Measurements from ENCODE around the gene NRTN.

The NRTN gene

GRCh38 chr19:5790559-5791520 is 14.0 kb upstream of the NRTN start, which contains the start of gene DUS3L:
Gene DUS3L, minus strand, starts transcription at chr19:5791163. Its CDS starts 22 bp downstream, at chr19:5791141.
- peak; percentile 98 for DNase-seq

- DNase-seq: no peak
Observed at GRCh38 chr19:5792224-5792623, 12.6 kb upstream of the NRTN start.

- DNase-seq: no peak
Observed at GRCh38 chr19:5793188-5793587, 11.7 kb upstream of the NRTN start.

GRCh38 chr19:5795382-5795919 is 9.4 kb upstream of the NRTN start:
- no peak for DNase-seq

- DNase-seq: no peak
Observed at GRCh38 chr19:5798244-5798643, 6.6 kb upstream of the NRTN start.

GRCh38 chr19:5799247-5800241 is 5.3 kb upstream of the NRTN start:
- no peak for DNase-seq

GRCh38 chr19:5800361-5801270 is 4.3 kb upstream of the NRTN start:
- no peak for DNase-seq

- DNase-seq: no peak
Observed at GRCh38 chr19:5801796-5802619, 2.9 kb upstream of the NRTN start.

GRCh38 chr19:5803441-5803751 is 1.5 kb upstream of the NRTN start:
- DNase-seq: no peak

GRCh38 chr19:5803752-5804515 is 933 bp upstream of the NRTN start:
- DNase-seq: peak; percentile 84

GRCh38 chr19:5805462-5806132 is 730 bp downstream of the NRTN start:
- peak; percentile 33 for DNase-seq

GRCh38 chr19:5806133-5806489 is 1.2 kb downstream of the NRTN start:
- DNase-seq: no peak

GRCh38 chr19:5806905-5807304 is 2.0 kb downstream of the NRTN start:
- no peak for DNase-seq

- DNase-seq: no peak
Observed at GRCh38 chr19:5808120-5808816, 3.4 kb downstream of the NRTN start.

- DNase-seq: no peak
Observed at GRCh38 chr19:5809053-5809452, 4.2 kb downstream of the NRTN start.

GRCh38 chr19:5809469-5809868 is 4.6 kb downstream of the NRTN start:
- no peak for DNase-seq

- DNase-seq: no peak
Observed at GRCh38 chr19:5811117-5811516, 6.2 kb downstream of the NRTN start.

- DNase-seq: no peak
Observed at GRCh38 chr19:5814123-5814851, 9.4 kb downstream of the NRTN start.

- DNase-seq: no peak
Observed at GRCh38 chr19:5814852-5815246, 10.0 kb downstream of the NRTN start.

Measured in NCI-H446 treated with DMSO at 0.1 percent for 48 hours (cell line).